GM19467 (cell line): Measurements from ENCODE around the gene KIF26A.

Experiments used
- ATAC-seq: cut with Tn5 transposase; IDR thresholded peaks from one replicate; pipeline ENCODE4 v1.9.1; 2021; ENCODE audit warnings: mild to moderate bottlenecking, moderate library complexity; ENCODE audit not compliant: unreplicated experiment

The KIF26A gene

GRCh38 chr14:104138098-104138717, at the start of gene KIF26A:
KIF26A (plus strand) TSS chr14:104138587; CDS start chr14:104138723, 136 bp downstream.
- ATAC-seq, result no peak

GRCh38 chr14:104090071-104090748, 48.2 kb upstream of the KIF26A start:
- ATAC-seq, result no peak

GRCh38 chr14:104091061-104091926, 47.1 kb upstream of the KIF26A start:
- ATAC-seq, result no peak

- ATAC-seq, result no peak
These were observed 46.2 kb upstream of the KIF26A start for GRCh38 chr14:104091927-104092771.

DNA sequence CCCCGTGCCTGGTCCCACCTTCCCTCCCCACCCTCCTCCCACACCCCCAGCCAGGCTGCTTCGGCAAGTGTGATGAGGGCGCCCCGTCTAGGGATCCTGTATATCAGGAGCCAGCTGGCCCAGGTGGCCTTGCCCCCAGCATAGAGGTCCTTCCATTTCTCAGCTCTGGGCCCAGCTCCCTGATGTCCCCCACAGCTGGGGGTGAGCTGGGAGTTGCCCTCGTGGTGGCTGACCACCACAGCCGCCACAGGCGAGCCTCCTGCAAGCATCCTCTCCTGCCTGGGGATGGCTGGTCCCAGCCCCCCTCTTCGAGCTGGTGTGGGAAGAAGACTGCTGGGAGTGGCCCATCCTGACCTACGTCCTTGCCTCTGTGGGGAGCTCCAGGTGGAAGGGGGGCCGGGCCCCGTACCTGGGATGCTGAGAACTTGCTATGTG, 45.4 kb upstream of the KIF26A start:
- no peak for ATAC-seq

DNA sequence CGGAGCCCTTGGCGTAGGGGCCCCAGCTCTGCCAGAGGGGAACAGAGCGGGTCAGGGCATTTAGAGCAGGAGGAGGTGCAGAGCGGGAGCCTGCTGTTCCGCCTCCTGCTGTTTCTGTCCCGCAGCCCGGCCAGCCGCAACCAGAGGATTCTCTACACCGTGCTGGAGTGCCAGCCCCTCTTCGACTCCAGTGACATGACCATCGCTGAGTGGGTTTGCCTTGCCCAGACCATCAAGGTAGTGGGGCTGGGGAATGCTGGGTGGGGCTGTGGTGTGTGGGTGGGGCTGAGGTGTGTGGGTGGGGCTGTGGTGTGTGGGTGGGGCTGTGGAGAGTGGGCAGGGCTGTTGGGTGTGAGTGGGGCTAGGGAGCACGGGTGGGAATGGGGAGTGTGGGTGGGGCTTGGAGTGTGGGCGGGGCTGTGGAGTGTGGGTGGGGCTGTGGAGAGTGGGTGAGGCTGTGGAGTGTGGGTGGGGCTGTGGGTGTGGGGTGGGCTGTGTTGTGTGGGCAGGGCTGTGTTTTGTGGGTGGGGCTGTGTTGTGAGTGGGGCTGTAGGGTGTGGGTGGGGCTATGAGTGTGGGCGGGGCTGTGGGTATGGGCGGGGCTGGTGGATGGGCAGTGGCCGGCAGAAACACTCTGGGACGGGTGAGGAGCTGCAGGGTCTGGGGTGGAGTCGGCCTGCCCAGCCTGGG, 44.9 kb upstream of the KIF26A start:
- ATAC-seq, result no peak

- no peak for ATAC-seq
These were observed 44.2 kb upstream of the KIF26A start for GRCh38 chr14:104094056-104094708.

- ATAC-seq, result no peak
These were observed 43.5 kb upstream of the KIF26A start for GRCh38 chr14:104094709-104095425.

DNA sequence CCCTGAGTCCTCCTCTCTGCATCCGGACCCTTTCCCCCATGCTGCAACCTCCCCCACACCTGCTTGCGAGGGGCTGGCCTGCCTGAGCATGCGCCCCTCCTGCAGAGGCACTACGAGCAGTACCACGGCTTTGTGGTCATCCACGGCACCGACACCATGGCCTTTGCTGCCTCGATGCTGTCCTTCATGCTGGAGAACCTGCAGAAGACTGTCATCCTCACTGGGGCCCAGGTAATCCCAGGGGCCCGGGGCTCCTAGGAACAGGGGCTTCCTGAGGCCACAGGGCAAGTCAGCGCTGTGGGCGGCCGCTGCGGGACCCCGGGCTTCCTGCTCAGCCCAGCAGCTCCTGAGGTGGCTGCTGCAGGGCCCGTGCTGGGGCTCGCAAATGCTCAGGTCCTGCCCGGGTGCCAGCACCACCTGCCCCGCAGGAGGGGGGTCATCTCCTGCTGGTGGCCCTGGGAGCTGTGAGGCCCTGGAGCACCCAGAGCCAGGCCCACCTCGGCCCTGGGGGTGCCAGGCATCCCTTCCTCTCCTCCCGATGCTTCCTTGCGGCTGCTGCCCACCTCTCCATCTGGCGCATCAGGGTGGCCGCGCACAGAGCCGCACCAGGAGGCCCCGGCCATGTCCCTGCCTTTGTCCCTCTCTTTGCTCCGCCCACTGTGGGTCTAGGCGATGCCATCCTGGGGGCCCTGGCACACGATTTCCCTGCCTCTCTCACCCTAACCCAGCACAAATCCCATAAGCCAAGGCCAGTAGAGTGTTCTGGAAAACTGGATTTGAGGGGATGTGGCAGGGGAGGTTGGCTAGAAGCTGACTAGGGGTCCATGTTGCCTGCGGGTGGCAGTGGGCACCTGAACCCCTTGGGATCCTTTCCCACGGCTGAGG, 42.7 kb upstream of the KIF26A start:
- no peak for ATAC-seq

DNA sequence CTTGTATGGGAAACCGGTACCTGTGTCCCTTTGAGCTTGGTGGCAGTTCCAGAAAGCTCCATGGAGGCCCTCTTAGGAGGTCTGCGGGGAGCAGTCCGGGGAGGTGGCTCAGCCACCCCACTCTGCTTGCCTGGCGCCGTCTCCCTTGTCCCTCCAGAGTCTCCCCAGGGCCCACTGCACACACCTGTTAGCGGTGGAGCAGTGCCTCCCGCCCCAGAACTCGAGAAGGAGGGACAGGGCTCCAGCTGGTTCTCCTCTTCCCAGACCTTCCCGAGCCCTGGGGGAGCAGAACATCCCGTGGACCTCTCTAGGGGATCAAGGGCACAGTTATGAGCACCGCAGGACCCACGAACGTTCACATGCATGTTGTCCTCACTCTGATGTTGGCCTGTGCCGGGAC, 42.1 kb upstream of the KIF26A start:
- no peak for ATAC-seq

GRCh38 chr14:104096751-104097700, 41.4 kb upstream of the KIF26A start:
- ATAC-seq, result no peak

- ATAC-seq, result no peak
These were observed 39.9 kb upstream of the KIF26A start for GRCh38 chr14:104098272-104099095.

DNA sequence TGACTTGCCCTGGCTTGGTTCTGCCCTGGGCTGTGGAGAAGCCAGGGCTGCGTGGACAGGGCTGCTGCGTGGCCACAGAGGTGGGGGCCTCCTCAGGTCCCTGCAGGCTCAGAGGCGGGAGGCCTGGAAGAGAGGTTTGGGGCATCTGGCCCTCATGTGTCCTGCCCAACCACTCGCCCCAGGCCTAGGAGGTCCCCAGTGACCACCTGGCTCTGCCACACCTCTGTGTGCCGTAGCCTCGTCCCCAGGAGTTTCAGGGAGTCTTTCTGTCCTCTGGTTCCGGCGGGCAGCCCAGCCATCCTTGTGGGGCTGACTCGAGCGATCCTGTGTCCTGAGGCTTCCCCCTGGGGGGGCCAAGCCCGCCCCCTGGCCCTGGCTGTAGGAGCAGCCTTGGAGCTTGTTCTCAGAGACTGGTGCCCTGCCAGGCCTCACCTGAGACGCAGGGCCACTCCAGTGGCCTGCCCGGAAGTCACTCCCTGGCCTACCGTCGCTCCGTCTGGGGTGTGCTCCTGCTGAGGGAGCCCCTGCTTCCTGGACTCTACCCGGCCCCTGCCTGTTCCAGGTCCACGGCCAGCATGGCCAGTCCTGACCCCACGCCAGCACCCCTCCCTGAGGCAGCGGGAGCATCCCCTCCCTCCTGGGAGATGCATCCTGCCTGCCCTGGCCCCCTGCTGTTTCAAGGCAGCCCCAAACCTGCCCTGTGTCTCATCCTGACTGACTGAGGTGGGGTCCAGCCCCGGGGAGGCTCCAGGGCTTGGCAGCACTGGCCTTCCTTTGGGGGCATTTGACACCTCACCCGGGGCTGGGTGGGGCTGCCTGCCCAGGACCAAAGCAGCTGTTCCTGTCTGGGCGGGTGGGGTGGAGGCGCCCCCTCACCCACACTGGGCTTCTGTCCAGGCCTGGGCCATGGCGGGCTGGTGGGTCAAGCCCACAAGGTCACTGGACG, 39.0 kb upstream of the KIF26A start:
- ATAC-seq, result no peak

DNA sequence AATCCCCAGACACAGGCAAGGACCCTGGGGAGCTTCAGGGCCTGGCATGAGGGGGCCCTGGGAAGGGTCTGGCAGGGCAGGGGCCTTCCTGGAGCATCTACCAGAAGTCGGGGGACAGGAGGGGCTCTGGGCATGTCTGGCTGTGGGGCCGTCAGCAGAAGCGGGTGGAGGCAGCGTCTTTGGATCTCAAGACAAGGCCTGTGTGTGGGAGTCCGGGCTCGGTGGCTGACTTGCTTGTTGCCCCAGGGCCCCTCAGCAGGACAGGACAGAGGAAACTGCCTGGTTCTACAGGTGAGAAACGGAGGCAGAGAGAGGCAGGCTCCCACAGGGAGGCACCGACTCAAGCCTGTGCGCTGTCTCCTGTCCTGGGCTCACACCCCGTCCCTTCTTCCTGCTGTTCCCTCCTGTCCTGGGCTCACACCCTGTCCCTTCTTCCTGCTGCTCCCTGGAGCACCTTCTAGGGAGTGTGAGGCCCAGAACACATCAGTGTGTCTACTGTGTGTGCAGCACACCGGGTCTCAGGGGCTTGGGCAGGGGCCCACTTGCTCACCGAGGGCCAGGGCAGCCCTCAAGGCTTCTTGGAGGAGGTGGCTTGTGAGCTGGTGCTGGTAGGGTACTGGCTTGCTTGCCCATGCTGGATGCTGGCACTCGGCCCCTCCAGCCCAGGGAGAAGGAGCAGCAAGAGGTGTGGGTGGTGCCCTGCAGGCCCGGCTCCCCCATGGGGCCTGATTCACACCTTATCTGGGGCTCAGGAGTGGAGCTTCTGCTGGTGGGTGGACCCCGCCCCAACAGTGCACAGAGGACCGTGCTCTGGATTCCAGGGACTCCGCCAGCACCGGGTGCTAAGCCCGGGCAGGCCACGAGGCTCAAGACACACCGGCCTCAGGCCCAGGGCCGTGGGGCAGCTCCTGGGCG, 38.0 kb upstream of the KIF26A start:
- ATAC-seq, result no peak
